Measurements from ENCODE around the gene GABRG1. TPM values are rescaled to one million over a fixed set of nuclear protein-coding genes. Genes with fewer than 3 reads are reported as not detected.

The GABRG1 gene
- total RNA-seq, 1 donor from 2014 or later = not detected

- no peaks in the 10 kb centered on the region for H3K27me3 ChIP-seq (ENCODE audit: control insufficient read depth, insufficient read depth, low read length)
- DNase-seq (ENCODE audit: low read depth) (no peak), FAIRE-seq (no peak)
- H3K4me3 ChIP-seq (ENCODE audit: low read depth, low read length) = no peak overlapping the region
- no peak for TF ChIP-seq CTCF (IDR thresholded peaks at IDR 0.05; ENCODE audit: insufficient read depth, low read length, severe bottlenecking)
- H3K36me3 ChIP-seq (ENCODE audit: control insufficient read depth, insufficient read depth, low read length) = no peaks in the 10 kb centered on the region
These were observed 42.6 kb downstream of the GABRG1 start for GRCh38 chr4:46081248-46081647.

GRCh38 chr4:46073778-46074177, 50.1 kb downstream of the GABRG1 start:
- Histone ChIP-seq H3K36me3 (ENCODE audit: control insufficient read depth, insufficient read depth, low read length) (no peaks in the 10 kb centered on the region), H3K4me3 (ENCODE audit: low read depth, low read length) (no peak overlapping the region), H3K27me3 (ENCODE audit: control insufficient read depth, insufficient read depth, low read length) (no peaks in the 10 kb centered on the region)
- TF ChIP-seq CTCF (IDR thresholded peaks at IDR 0.05; ENCODE audit: insufficient read depth, low read length, severe bottlenecking) = no peak
- FAIRE-seq (no peak), DNase-seq (ENCODE audit: low read depth) (no peak)

GRCh38 chr4:46051392-46051791, 72.5 kb downstream of the GABRG1 start:
- no peak overlapping the region for H3K4me3 ChIP-seq (ENCODE audit: low read depth, low read length)
- no peaks in the 10 kb centered on the region for H3K36me3 ChIP-seq (ENCODE audit: control insufficient read depth, insufficient read depth, low read length)
- TF ChIP-seq CTCF (IDR thresholded peaks at IDR 0.05; ENCODE audit: insufficient read depth, low read length, severe bottlenecking) = no peak
- H3K27me3 ChIP-seq (ENCODE audit: control insufficient read depth, insufficient read depth, low read length) = no peaks in the 10 kb centered on the region
- DNase-seq (ENCODE audit: low read depth) = no peak
- FAIRE-seq = no peak

GRCh38 chr4:46032056-46032455, 91.8 kb downstream of the GABRG1 start:
- FAIRE-seq = no peak
- no peak for DNase-seq (ENCODE audit: low read depth)
- TF ChIP-seq CTCF (IDR thresholded peaks at IDR 0.05; ENCODE audit: insufficient read depth, low read length, severe bottlenecking) = no peak
- Histone ChIP-seq H3K27me3 (ENCODE audit: control insufficient read depth, insufficient read depth, low read length) (no peaks in the 10 kb centered on the region), H3K36me3 (ENCODE audit: control insufficient read depth, insufficient read depth, low read length) (no peaks in the 10 kb centered on the region), H3K4me3 (ENCODE audit: low read depth, low read length) (no peak overlapping the region)

- Histone ChIP-seq H3K27me3 (ENCODE audit: control insufficient read depth, insufficient read depth, low read length) (no peaks in the 10 kb centered on the region), H3K4me3 (ENCODE audit: low read depth, low read length) (no peak overlapping the region), H3K36me3 (ENCODE audit: control insufficient read depth, insufficient read depth, low read length) (no peaks in the 10 kb centered on the region)
- TF ChIP-seq CTCF (IDR thresholded peaks at IDR 0.05; ENCODE audit: insufficient read depth, low read length, severe bottlenecking) = no peak
- no peak for FAIRE-seq
- DNase-seq (ENCODE audit: low read depth) = no peak
These were observed 107.5 kb downstream of the GABRG1 start for GRCh38 chr4:46016306-46016705.

- FAIRE-seq (no peak), DNase-seq (ENCODE audit: low read depth) (no peak)
- H3K4me3 ChIP-seq (ENCODE audit: low read depth, low read length) = no peak overlapping the region
- H3K27me3 ChIP-seq (ENCODE audit: control insufficient read depth, insufficient read depth, low read length) = no peaks in the 10 kb centered on the region
- TF ChIP-seq CTCF (IDR thresholded peaks at IDR 0.05; ENCODE audit: insufficient read depth, low read length, severe bottlenecking) = no peak
- H3K36me3 ChIP-seq (ENCODE audit: control insufficient read depth, insufficient read depth, low read length) = no peaks in the 10 kb centered on the region
These were observed 131.1 kb downstream of the GABRG1 start for GRCh38 chr4:45992728-45993127.
